GM12878 (cell line): ENCODE measurements around the gene SLC39A1. TPM values are rescaled to one million over a fixed set of nuclear protein-coding genes. Genes with fewer than 3 reads are reported as not detected.

Experiments used
- ATAC-seq: fragments of 200-7000 bp; cut with Tn5 transposase; 3 replicates; pipeline ENCODE4 v1.9.1; 2020; ENCODE audit warnings: mild to moderate bottlenecking, moderate library complexity
- BruUV-seq: library from RNA; stranded (reverse); fragments of 400-500 nt; replicated peaks from 2 replicates; lab custom pipeline; 2021; lab: Mats Ljungman, UMichigan
- CTCF ChIA-PET: fragments of 300-600 bp; sonication (Branson Sonifier 250); formaldehyde crosslinking; extraction: SDS; loops from one replicate; lab custom pipeline; 2021; ENCODE audit warnings: inconsistent platforms; lab: Yijun Ruan, JAX
- POLR2A ChIA-PET: fragments of 350-600 bp; formaldehyde crosslinking; extraction: SDS; loops from one replicate; lab custom pipeline; 2021; ENCODE audit warnings: inconsistent platforms; lab: Charles Lee
- RAD21 ChIA-PET: fragments of 300-600 bp; sonication (Branson Sonifier 250); formaldehyde crosslinking; loops from one replicate; lab custom pipeline; 2023; ENCODE audit warnings: antibody characterized with exemption; ENCODE audit not compliant: unreplicated experiment; lab: Charles Lee
- SMC1A ChIA-PET: fragments of 300-600 bp; sonication (Branson Sonifier 250); formaldehyde crosslinking; loops from one replicate; lab custom pipeline; 2023; ENCODE audit not compliant: unreplicated experiment, uncharacterized antibody; lab: Charles Lee
- DNase-seq: peaks from one replicate; pipeline ENCODE4 v3.0.0-alpha.2; 2011; ENCODE audit warnings: low read depth, low spot score
- FAIRE-seq: peaks from 3 replicates; lab custom pipeline; 2011; peaks lifted over from hg19 to GRCh38; lab: Jason Lieb, UNC
- H2AFZ ChIP-seq: 2 replicates; pipeline ENCODE4 v1.6.0; 2011; ENCODE audit warnings: low read depth, low read length, control low read depth; ENCODE audit not compliant: control insufficient read depth
- H3K27ac ChIP-seq: 2 replicates; pipeline ENCODE4 v1.5.1; 2011; ENCODE audit warnings: control low read depth; ENCODE audit not compliant: control insufficient read depth, insufficient read depth
- H3K27me3 ChIP-seq, 2 experiments: replicated peaks in 1 of 2; 2 replicates each; pipeline versions ENCODE4 v1.6.0 to v1.6.1; 2011; ENCODE audit warnings: low read length in 1 of 2; ENCODE audit not compliant: control insufficient read depth in 2 of 2, insufficient read depth in 2 of 2
- H3K36me3 ChIP-seq, 2 experiments: 2 replicates each; pipeline ENCODE4 v1.5.1; 2011; ENCODE audit warnings: low read length in 1 of 2; ENCODE audit not compliant: control insufficient read depth in 2 of 2, insufficient read depth in 2 of 2
- H3K4me1 ChIP-seq: 2 replicates; pipeline ENCODE4 v1.6.1; 2011; ENCODE audit warnings: mild to moderate bottlenecking, low read length, moderate library complexity, mixed read lengths; ENCODE audit not compliant: control insufficient read depth, insufficient read depth
- H3K4me2 ChIP-seq: 2 replicates; pipeline ENCODE4 v1.6.0; 2011; ENCODE audit warnings: control low read depth; ENCODE audit not compliant: control insufficient read depth, insufficient read depth
- H3K4me3 ChIP-seq: fragments of 200-600 bp; sonication (generic); 2 replicates; pipeline ENCODE4 v1.5.1; 2016
- H3K79me2 ChIP-seq: 2 replicates; pipeline ENCODE4 v1.6.0; 2011; ENCODE audit warnings: low read length; ENCODE audit not compliant: control insufficient read depth, insufficient read depth
- H3K9ac ChIP-seq: 2 replicates; pipeline ENCODE4 v1.8.0; 2011; ENCODE audit warnings: low read length, control low read depth, mixed read lengths; ENCODE audit not compliant: control insufficient read depth, insufficient read depth
- H3K9me3 ChIP-seq: replicated peaks from 3 replicates; pipeline ENCODE4 v1.5.1; 2011; ENCODE audit warnings: mild to moderate bottlenecking, low read length; ENCODE audit not compliant: control insufficient read depth, insufficient read depth
- H4K20me1 ChIP-seq: 2 replicates; pipeline ENCODE4 v1.6.0; 2011; ENCODE audit not compliant: control insufficient read depth, insufficient read depth
- CREM ChIP-seq: IDR thresholded peaks from 2 replicates; pipeline ENCODE4 v1.6.1; 2014; ENCODE audit warnings: antibody characterized with exemption, low read depth
- ELK1 ChIP-seq: IDR thresholded peaks from 2 replicates; pipeline ENCODE4 v1.6.1; 2012; ENCODE audit warnings: low read depth, low read length, improper control_type of control experiment
- EZH2 ChIP-seq: IDR thresholded peaks from 2 replicates; pipeline ENCODE4 v1.6.1; 2012; ENCODE audit warnings: low read depth, mild to moderate bottlenecking, control low read depth, inconsistent platforms, low read length, borderline replicate concordance; ENCODE audit not compliant: control insufficient read depth
- JUNB ChIP-seq: IDR thresholded peaks from 2 replicates; pipeline ENCODE4 v1.6.1; 2016; ENCODE audit warnings: antibody characterized with exemption, mild to moderate bottlenecking
- KDM1A ChIP-seq: fragments of 200-600 bp; sonication (generic); IDR thresholded peaks from 2 replicates; pipeline ENCODE4 v1.6.1; 2016; ENCODE audit warnings: borderline replicate concordance
- MLLT1 ChIP-seq: fragments of 450-650 bp; IDR thresholded peaks from 2 replicates; pipeline ENCODE4 v1.6.1; 2016; ENCODE audit warnings: mild to moderate bottlenecking
- RAD51 ChIP-seq: fragments of 450-650 bp; IDR thresholded peaks from 2 replicates; pipeline ENCODE4 v1.6.1; 2016; ENCODE audit warnings: moderate library complexity, mild to moderate bottlenecking, inconsistent platforms
- STAT3 ChIP-seq: IDR thresholded peaks from 2 replicates; pipeline ENCODE4 v1.6.1; 2011; ENCODE audit warnings: low read depth, low read length, improper control_type of control experiment
- SUZ12 ChIP-seq: fragments of 200-600 bp; sonication (generic); IDR thresholded peaks from one replicate; pipeline ENCODE4 v1.6.1; 2018; ENCODE audit warnings: antibody characterized with exemption, mild to moderate bottlenecking; ENCODE audit not compliant: unreplicated experiment
- USF1 ChIP-seq: IDR thresholded peaks from 2 replicates; pipeline ENCODE4 v1.6.1; 2011; ENCODE audit warnings: borderline replicate concordance, low read depth, mild to moderate bottlenecking, moderate library complexity, mixed read lengths, low read length; ENCODE audit not compliant: insufficient read depth; ENCODE audit errors: extremely low read length
- ZBTB40 ChIP-seq: fragments of 450-650 bp; IDR thresholded peaks from 2 replicates; pipeline ENCODE4 v1.6.1; 2016; ENCODE audit warnings: mild to moderate bottlenecking, moderate library complexity, borderline replicate concordance
- WGBS: methylation state at CpG from one replicate; pipeline ENCODE4 v1.1.6; 2016; ENCODE audit warnings: low lambda C conversion rate; ENCODE audit not compliant: insufficient replicate concordance, insufficient coverage; ENCODE audit errors: missing lambda C conversion rate; 5-methylcytosine and 5-hydroxymethylcytosine counted together
- in situ Hi-C: fragments of 300-500 bp; cut with MboI; formaldehyde crosslinking; loops from 9 replicates; pipeline ENCODE4 v1.14.3; 2018; ENCODE audit warnings: mixed read lengths
- intact Hi-C: fragments of 100-400 bp; cut with micrococcal nuclease; formaldehyde crosslinking; loops from one replicate; pipeline ENCODE4 v1.14.2; 2022; ENCODE audit not compliant: unreplicated experiment
- polyA plus RNA-seq, 11 experiments: library from polyadenylated mRNA; depleted of rRNA in 4 of 11; unstranded in 6 of 11; stranded (reverse) in 5 of 11; fragments of >200 nt; fragmentation: Nextera tagmentation in 4 of 11; fragmentation: Illumina TruSeq in 1 of 11; extraction: Ambion mirVana in 4 of 11; extraction: Trizol in 1 of 11; gene quantifications; 1 replicate in 1 of 11; 2 replicates in 10 of 11; pipeline versions ENCODE4 v1.2.1 to v1.2.3, GENCODE V29; 2011 to 2016; ENCODE audit warnings: inconsistent platforms in 2 of 11, missing spikeins in 2 of 11, low read depth in 1 of 11
- total RNA-seq, 4 experiments: library from RNA; depleted of rRNA in 3 of 4; stranded (reverse); fragments of >200 nt in 3 of 4; fragmentation: Illumina TruSeq in 1 of 4; extraction: Trizol in 1 of 4; gene quantifications; 2 replicates each; pipeline versions ENCODE4 v1.2.1 to v1.2.3, GENCODE V29; 2013 to 2021

Gene SLC39A1
- total and polyA plus RNA-seq, 10 of the 15 experiments (the other 5 are each of a cell fraction or from before 2014, with no cell fraction given) = 8.8 to 98.6 (median 72.4) TPM

- TF ChIP-seq EZH2 (no peak), JUNB (no peak), ZBTB40 (no peak), STAT3 (no peak), ELK1 (no peak)
Measured at GRCh38 chr1:153954826-153955225, 8.5 kb downstream of the SLC39A1 start (continued).

- intact Hi-C loops = no loop called here
- peaks cover 23 to 27% of the 10 kb centered on the region in 2 experiments; a peak in 3 of 4 replicates for H3K36me3 ChIP-seq
- SMC1A ChIA-PET = interaction anchor here (1.7 to 6.9 kb wide), 3 partner anchors 13 to 35 kb away, joined by 3 to 31 read pairs (median 8); partner anchors contain the start of genes CREB3L4 and JTB
- no peak overlapping the region for H2AFZ ChIP-seq
- peaks cover 12% of the 10 kb centered on the region for H3K4me1 ChIP-seq
- WGBS = 91% methylated on average over 4 of the region's 4 CpGs
- H3K27ac ChIP-seq = no peak overlapping the region
- H3K4me3 ChIP-seq = 0 out of 2 replicates have a peak overlapping the region, but pooled peaks have one; percentile 20
- H3K9me3 ChIP-seq = no peaks in the 10 kb centered on the region
- no TSS peak for BruUV-seq
- ATAC-seq (no peak), FAIRE-seq (no peak), DNase-seq (no peak)
- H3K79me2 ChIP-seq = peaks cover 56% of the 10 kb centered on the region
- in situ Hi-C loops = no loop called here
- H4K20me1 ChIP-seq = peaks cover 12% of the 10 kb centered on the region; the same call in 1 of the 2 replicates
- no peaks in the 10 kb centered on the region for H3K27me3 ChIP-seq
- H3K4me2 ChIP-seq = peak overlapping the region; percentile 60; the same call in 1 of the 2 replicates
- RAD21 ChIA-PET = no interaction called here
- POLR2A ChIA-PET = interaction anchor here (1.1 to 5.5 kb wide), 4 partner anchors 8 to 13 kb away, joined by 3 to 38 read pairs (median 3); partner anchors contain the start of genes CREB3L4, DENND4B and SLC39A1
- CTCF ChIA-PET = interaction anchor here (1.1 to 5.0 kb wide), 4 partner anchors 8 to 156 kb away, joined by 3 to 27 read pairs (median 10); partner anchors contain the start of genes CREB3L4, DENND4B and RAB13
- H3K9ac ChIP-seq = peak overlapping the region; percentile 28
- TF ChIP-seq RAD51 (no peak), KDM1A (no peak), SUZ12 (no peak), CREM (no peak), USF1 (no peak), MLLT1 (no peak)
Measured at GRCh38 chr1:153953859-153954365, 9.4 kb downstream of the SLC39A1 start.
